K562 (cell line): ENCODE measurements around the gene ZNF438. TPM values are rescaled to one million over a fixed set of nuclear protein-coding genes. Genes with fewer than 3 reads are reported as not detected.
A peak's percentile ranks its signal among the peaks of the same experiment; 100 is the strongest.

ENCODE experiments used
- ATAC-seq: fragments of 200-7000 bp; cut with Tn5 transposase; 3 replicates; pipeline ENCODE4 v1.9.1; 2020; ENCODE audit warnings: moderate library complexity
- BruUV-seq: library from RNA; stranded (reverse); fragments of 400-500 nt; replicated peaks from 2 replicates; lab custom pipeline; 2021; lab: Mats Ljungman, UMichigan
- CTCF ChIA-PET: fragments of 300-600 bp; formaldehyde crosslinking; extraction: SDS; loops from one replicate; lab custom pipeline; 2021; ENCODE audit warnings: low intra/inter-chr PET ratio; lab: Yijun Ruan, JAX
- POLR2A ChIA-PET: fragments of 300-600, 350-650 bp; sonication (Branson Sonifier 250); formaldehyde crosslinking; extraction: SDS; loops from one replicate; lab custom pipeline; 2021; ENCODE audit warnings: antibody characterized with exemption, inconsistent platforms; lab: Yijun Ruan, JAX
- DNase-seq, 4 experiments: peaks; one replicate each; pipeline versions ENCODE4 v3.0.0 to v3.0.0-alpha.2; 2011 to 2018; ENCODE audit warnings: low spot score in 3 of 4, mixed read lengths in 3 of 4; ENCODE audit errors: extremely low read depth in 1 of 4
- FAIRE-seq: peaks from 2 replicates; lab custom pipeline; 2011; peaks lifted over from hg19 to GRCh38; lab: Jason Lieb, UNC
- H2AFZ ChIP-seq: 2 replicates; pipeline ENCODE4 v1.6.0; 2011; ENCODE audit warnings: low read depth, low read length, control low read depth, inconsistent platforms
- H3K27ac ChIP-seq: fragments of 200-600 bp; 3 replicates; pipeline ENCODE4 v1.8.0; 2011; ENCODE audit warnings: low read depth, mild to moderate bottlenecking, control low read depth, inconsistent platforms, low read length, moderate library complexity, mixed read lengths; ENCODE audit errors: extremely low read depth
- H3K27me3 ChIP-seq, 2 experiments: fragments of 300-600 bp in 1 of 2; 2 replicates in 1 of 2; 3 replicates in 1 of 2; pipeline versions ENCODE4 v1.6.0 to v1.8.0; 2011; ENCODE audit warnings: inconsistent platforms in 2 of 2, low read length in 2 of 2, mild to moderate bottlenecking in 1 of 2, mixed read lengths in 1 of 2, moderate library complexity in 1 of 2; ENCODE audit not compliant: control insufficient read depth in 2 of 2, insufficient read depth in 2 of 2
- H3K36me3 ChIP-seq: fragments of 300-600 bp; 3 replicates; pipeline ENCODE4 v1.8.0; 2011; ENCODE audit warnings: mild to moderate bottlenecking, low read length, inconsistent platforms; ENCODE audit not compliant: control insufficient read depth, insufficient read depth
- H3K4me1 ChIP-seq, 2 experiments: fragments of 200-600 bp in 1 of 2; replicated peaks in 1 of 2; 2 replicates in 1 of 2; 3 replicates in 1 of 2; pipeline versions ENCODE4 v1.5.1 to v1.8.0; 2011; ENCODE audit warnings: inconsistent platforms in 2 of 2, low read length in 2 of 2, mild to moderate bottlenecking in 1 of 2, mixed read lengths in 1 of 2, moderate library complexity in 1 of 2; ENCODE audit not compliant: control insufficient read depth in 2 of 2, insufficient read depth in 2 of 2
- H3K4me2 ChIP-seq: 2 replicates; pipeline ENCODE4 v1.6.1; 2011; ENCODE audit warnings: low read length, control low read depth, inconsistent platforms, mixed read lengths; ENCODE audit not compliant: insufficient read depth
- H3K4me3 ChIP-seq: fragments of 200-600 bp; sonication (generic), shearing (Covaris generic); 2 replicates; pipeline ENCODE4 v1.5.1; 2016; ENCODE audit warnings: control low read depth, inconsistent platforms
- H3K79me2 ChIP-seq: fragments of 200-600 bp; 3 replicates; pipeline ENCODE4 v1.8.0; 2011; ENCODE audit warnings: low read length, inconsistent platforms; ENCODE audit not compliant: control insufficient read depth, insufficient read depth
- H3K9ac ChIP-seq, 2 experiments: 2 replicates each; pipeline versions ENCODE4 v1.6.0 to v1.6.1; 2011; ENCODE audit warnings: low read depth in 2 of 2, low read length in 2 of 2, control low read depth in 1 of 2, inconsistent platforms in 1 of 2, mild to moderate bottlenecking in 1 of 2, mixed read lengths in 1 of 2; ENCODE audit not compliant: insufficient read depth in 1 of 2
- H3K9me1 ChIP-seq: one replicate; pipeline ENCODE4 v1.6.0; 2011; ENCODE audit warnings: inconsistent platforms, mild to moderate bottlenecking, low read length, moderate library complexity; ENCODE audit not compliant: control insufficient read depth, insufficient read depth
- H3K9me3 ChIP-seq: replicated peaks from 2 replicates; pipeline ENCODE4 v1.5.1; 2011; ENCODE audit warnings: low read depth, low read length, inconsistent platforms; ENCODE audit not compliant: control insufficient read depth, insufficient read depth
- H4K20me1 ChIP-seq: replicated peaks from 2 replicates; pipeline ENCODE4 v1.6.1; 2011; ENCODE audit warnings: low read length, inconsistent platforms, mixed read lengths; ENCODE audit not compliant: control insufficient read depth, insufficient read depth
- C11orf30 ChIP-seq: fragments of 450-650 bp; IDR thresholded peaks from 2 replicates; pipeline ENCODE4 v1.6.1; 2016; ENCODE audit warnings: low read depth, mild to moderate bottlenecking
- CCAR2 ChIP-seq: fragments of 200-400 bp; formaldehyde crosslinking; IDR thresholded peaks from 2 replicates; pipeline ENCODE4 v1.6.1; 2017; ENCODE audit warnings: mild to moderate bottlenecking, low read depth, low read length
- ELF2 ChIP-seq: fragments of 250-450 bp; sonication (Bioruptor Pico); IDR thresholded peaks from 2 replicates; pipeline ENCODE4 v1.5.0; 2021; ENCODE audit warnings: mild to moderate bottlenecking
- HNRNPL ChIP-seq: fragments of 200-400 bp; formaldehyde crosslinking; IDR thresholded peaks from 2 replicates; pipeline ENCODE4 v1.6.1; 2017; ENCODE audit warnings: low read depth, mild to moderate bottlenecking, low read length
- HOMEZ ChIP-seq: fragments of 250-450 bp; sonication (Bioruptor Pico); IDR thresholded peaks from 2 replicates; pipeline ENCODE4 v1.4.0; 2020; ENCODE audit warnings: mild to moderate bottlenecking, moderate library complexity
- MAFG ChIP-seq: fragments of 450-650 bp; conservative IDR thresholded peaks from 2 replicates; pipeline ENCODE4 v1.6.1; 2016; ENCODE audit warnings: missing genetic modification characterization, missing compliant biosample characterization
- MAFK ChIP-seq: IDR thresholded peaks from 2 replicates; pipeline ENCODE4 v1.6.1; 2011; ENCODE audit warnings: low read length, improper control_type of control experiment
- MEF2A ChIP-seq: IDR thresholded peaks from 2 replicates; pipeline ENCODE4 v1.6.1; 2011; ENCODE audit warnings: low read depth, mild to moderate bottlenecking, low read length, moderate library complexity; ENCODE audit not compliant: control insufficient read depth
- RNF219 ChIP-seq: fragments of 250-450 bp; sonication (Bioruptor Pico); IDR thresholded peaks from 2 replicates; pipeline ENCODE4 v1.5.0; 2022; ENCODE audit warnings: mild to moderate bottlenecking
- SAFB ChIP-seq: fragments of 200-400 bp; formaldehyde crosslinking; IDR thresholded peaks from 2 replicates; pipeline ENCODE4 v1.6.1; 2017; ENCODE audit warnings: low read depth, low read length, borderline replicate concordance
- THRB ChIP-seq: fragments of 450-650 bp; formaldehyde crosslinking; conservative IDR thresholded peaks from 2 replicates; pipeline ENCODE4 v1.4.0; 2022; ENCODE audit warnings: mild to moderate bottlenecking, missing genetic modification characterization
- ZFX ChIP-seq: sonication (generic); formaldehyde crosslinking; IDR thresholded peaks from 2 replicates; pipeline ENCODE4 v1.8.0; 2022; ENCODE audit warnings: mild to moderate bottlenecking, missing genetic modification reagents, moderate library complexity
- ZNF165 ChIP-seq: fragments of 250-450 bp; sonication (Bioruptor Pico); IDR thresholded peaks from 2 replicates; pipeline ENCODE4 v1.4.0; 2020; ENCODE audit warnings: borderline replicate concordance
- ZNF3 ChIP-seq: fragments of 250-450 bp; sonication (Bioruptor Pico); IDR thresholded peaks from 2 replicates; pipeline ENCODE4 v1.5.0; 2021; ENCODE audit warnings: mild to moderate bottlenecking, moderate library complexity
- ZNF316 ChIP-seq: fragments of 450-650 bp; IDR thresholded peaks from 2 replicates; pipeline ENCODE4 v1.6.1; 2016
- ZNF444 ChIP-seq: fragments of 250-450 bp; sonication (Bioruptor Pico); IDR thresholded peaks from 2 replicates; pipeline ENCODE4 v1.4.0; 2020; ENCODE audit warnings: mild to moderate bottlenecking, moderate library complexity
- WGBS: fragments of 100-300 bp; shearing (Covaris generic); methylation state at CpG from one replicate; pipeline ENCODE4 v1.1.6; 2016; ENCODE audit warnings: low coverage, mixed read lengths; ENCODE audit not compliant: insufficient coverage; ENCODE audit errors: missing lambda C conversion rate; 5-methylcytosine and 5-hydroxymethylcytosine counted together
- in situ Hi-C: fragments of 300-500 bp; cut with MboI; formaldehyde crosslinking; loops from 4 replicates; pipeline ENCODE4 v1.15.0; 2018; ENCODE audit warnings: inconsistent platforms, mixed read lengths
- intact Hi-C: fragments of 100-400 bp; cut with micrococcal nuclease; formaldehyde crosslinking; loops from 2 replicates; pipeline ENCODE4 v1.14.2; 2022
- polyA plus RNA-seq, 8 experiments: library from polyadenylated mRNA; depleted of rRNA in 4 of 8; stranded (reverse) in 5 of 8; unstranded in 3 of 8; fragments of >200 nt; fragmentation: Nextera tagmentation in 2 of 8; fragmentation: Illumina TruSeq in 1 of 8; extraction: Ambion mirVana in 2 of 8; extraction: Trizol in 1 of 8; gene quantifications; 2 replicates each; pipeline versions ENCODE4 v1.2.1 to v1.2.3, GENCODE V29; 2011 to 2014; ENCODE audit warnings: inconsistent platforms in 1 of 8, missing spikeins in 1 of 8
- total RNA-seq, 7 experiments: library from RNA; depleted of rRNA in 6 of 7; stranded (reverse); fragments of >200 nt in 6 of 7; fragmentation: Illumina TruSeq in 2 of 7; extraction: Trizol in 2 of 7; gene quantifications; 2 replicates each; pipeline versions ENCODE4 v1.2.1 to v1.2.3, GENCODE V29; 2011 to 2021; ENCODE audit warnings: low replicate concordance in 1 of 7

Gene ZNF438
- total and polyA plus RNA-seq, 9 of the 15 experiments (the other 6 are each of a cell fraction or from before 2014, with no cell fraction given): 0.45 to 1.5 (median 0.91) TPM

GRCh38 chr10:30882281-30882680 lies 149.4 kb downstream of the ZNF438 start:
- H3K9me1 ChIP-seq: no peaks in the 10 kb centered on the region
- no peaks in the 10 kb centered on the region for H3K9me3 ChIP-seq
- H3K9ac ChIP-seq: no peak overlapping the region
- H2AFZ ChIP-seq: no peak overlapping the region
- ATAC-seq (no peak), FAIRE-seq (no peak), DNase-seq (no peak)
- TF ChIP-seq THRB (CRISPR knock-in tag) (no peak), ZNF316 (peak; percentile 22; the same call in 1 of the 2 replicates), SAFB (no peak), MAFK (no peak), HOMEZ (CRISPR knock-in tag) (no peak), CCAR2 (no peak), MEF2A (no peak), MAFG (tag) (0 out of 2 replicates have a peak, but pooled peaks have one; percentile 22), ELF2 (CRISPR knock-in tag) (no peak), HNRNPL (no peak), ZNF165 (CRISPR knock-in tag) (no peak), ZNF3 (CRISPR knock-in tag) (no peak), ZFX (CRISPR knock-in tag) (no peak), ZNF444 (CRISPR knock-in tag) (no peak), RNF219 (CRISPR knock-in tag) (no peak), C11orf30 (peak; percentile 24; the same call in 1 of the 2 replicates)
- no peak overlapping the region for H3K4me3 ChIP-seq
- no peaks in the 10 kb centered on the region for H3K36me3 ChIP-seq
- H3K27me3 ChIP-seq: peaks cover 0 to 6% of the 10 kb centered on the region in 2 experiments; a peak in 1 of 5 replicates
- H3K27ac ChIP-seq: no peak overlapping the region
- in situ Hi-C loops: no loop called here
- ChIA-PET CTCF (no interaction called here), POLR2A (no interaction called here)
- H4K20me1 ChIP-seq: no peaks in the 10 kb centered on the region
- intact Hi-C loops: no loop called here
- H3K4me1 ChIP-seq: no peaks in the 10 kb centered on the region
- no TSS peak for BruUV-seq
- no peak overlapping the region for H3K4me2 ChIP-seq
- no peaks in the 10 kb centered on the region for H3K79me2 ChIP-seq
- 0% methylated on average over 1 of the region's 1 CpG for WGBS
